Measurements from ENCODE around the gene SLC11A1. TPM values are rescaled to one million over a fixed set of nuclear protein-coding genes. Genes with fewer than 3 reads are reported as not detected.

The SLC11A1 gene
- total RNA-seq, 1 donor from 2014 or later, result 302 TPM

DNA sequence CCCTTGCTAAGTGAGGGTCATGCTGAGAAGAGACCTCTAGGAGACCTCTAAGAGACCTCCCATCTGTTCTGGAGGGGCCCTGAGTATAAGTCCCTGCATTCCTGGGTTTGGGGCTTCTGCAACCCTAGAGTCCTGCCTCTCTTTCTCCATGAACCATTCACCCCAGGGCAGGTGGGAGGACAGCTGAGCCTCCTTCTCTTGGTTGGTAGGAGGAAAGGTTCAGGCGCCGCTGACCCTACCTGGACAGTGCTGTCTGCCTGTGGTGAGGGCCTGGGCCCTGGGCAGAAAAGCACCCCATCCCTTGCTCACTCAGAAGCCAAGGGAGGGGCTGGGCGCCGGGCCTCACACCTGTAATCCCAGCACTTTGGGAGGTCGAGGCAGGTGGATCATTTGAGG is 36.2 kb downstream of the SLC11A1 start:
- ATAC-seq (no peak), DNase-seq (no peak)
- H3K27me3 ChIP-seq, result no peaks in the 10 kb centered on the region
- no peak overlapping the region for H3K27ac ChIP-seq
- no peaks in the 10 kb centered on the region for H3K36me3 ChIP-seq
- intact Hi-C loops (cut with DNase I), result no loop called here
- no peaks in the 10 kb centered on the region for H3K4me1 ChIP-seq
- TF ChIP-seq, protein P1, sequence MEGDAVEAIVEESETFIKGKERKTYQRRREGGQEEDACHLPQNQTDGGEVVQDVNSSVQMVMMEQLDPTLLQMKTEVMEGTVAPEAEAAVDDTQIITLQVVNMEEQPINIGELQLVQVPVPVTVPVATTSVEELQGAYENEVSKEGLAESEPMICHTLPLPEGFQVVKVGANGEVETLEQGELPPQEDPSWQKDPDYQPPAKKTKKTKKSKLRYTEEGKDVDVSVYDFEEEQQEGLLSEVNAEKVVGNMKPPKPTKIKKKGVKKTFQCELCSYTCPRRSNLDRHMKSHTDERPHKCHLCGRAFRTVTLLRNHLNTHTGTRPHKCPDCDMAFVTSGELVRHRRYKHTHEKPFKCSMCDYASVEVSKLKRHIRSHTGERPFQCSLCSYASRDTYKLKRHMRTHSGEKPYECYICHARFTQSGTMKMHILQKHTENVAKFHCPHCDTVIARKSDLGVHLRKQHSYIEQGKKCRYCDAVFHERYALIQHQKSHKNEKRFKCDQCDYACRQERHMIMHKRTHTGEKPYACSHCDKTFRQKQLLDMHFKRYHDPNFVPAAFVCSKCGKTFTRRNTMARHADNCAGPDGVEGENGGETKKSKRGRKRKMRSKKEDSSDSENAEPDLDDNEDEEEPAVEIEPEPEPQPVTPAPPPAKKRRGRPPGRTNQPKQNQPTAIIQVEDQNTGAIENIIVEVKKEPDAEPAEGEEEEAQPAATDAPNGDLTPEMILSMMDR (IDR thresholded peaks at IDR 0.05), result no peak
- no peaks in the 10 kb centered on the region for H3K9me3 ChIP-seq
- no peak overlapping the region for H3K4me3 ChIP-seq

DNA sequence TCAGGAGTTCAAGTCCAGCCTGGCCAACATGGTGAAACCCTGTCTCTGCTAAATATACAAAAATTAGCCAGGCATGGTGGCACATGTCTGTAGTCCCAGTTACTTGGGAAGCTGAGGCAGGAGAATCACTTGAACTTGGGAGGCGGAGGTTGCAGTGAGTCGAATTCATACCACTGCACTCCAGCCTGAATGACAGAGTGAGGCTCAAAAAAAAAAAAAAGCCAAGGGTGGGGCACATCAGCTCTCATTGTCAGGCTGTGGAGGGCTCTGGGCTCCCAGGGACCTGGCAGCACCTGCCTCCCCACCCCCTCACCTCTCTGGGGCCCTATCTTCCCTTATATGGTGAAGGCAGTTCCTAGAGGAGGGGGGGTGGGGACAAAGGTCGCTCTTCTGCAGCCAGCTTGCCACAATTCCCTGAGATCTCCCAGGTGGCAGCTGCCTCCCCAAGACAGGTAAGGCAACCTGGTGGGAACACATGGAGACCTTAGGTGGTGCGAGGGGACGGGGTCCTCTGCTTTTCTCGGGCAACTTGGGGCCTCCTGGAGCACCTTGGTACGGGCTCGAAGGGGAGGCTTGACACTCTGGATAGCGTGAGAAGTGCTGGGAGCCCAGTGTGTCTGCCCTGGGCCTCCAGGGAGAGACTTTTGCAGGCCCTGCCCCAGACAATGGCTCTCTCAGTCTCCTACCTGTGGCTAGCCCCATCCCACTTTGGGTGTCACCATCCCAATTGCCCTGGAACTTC is 36.8 kb downstream of the SLC11A1 start, which contains the start of gene VIL1:
TSS of gene VIL1 (plus strand) at position 407 of the 742 bp plus-strand sequence. CDS start 4,656 bp downstream, outside the sequence.
- peak; percentile 10 for ATAC-seq
- Histone ChIP-seq H3K27me3 (no peaks in the 10 kb centered on the region), H3K9me3 (no peaks in the 10 kb centered on the region), H3K4me3 (no peak within 1 kb of the TSS), H3K27ac (no peak within 1 kb of the TSS), H3K4me1 (no peaks in the 10 kb centered on the region), H3K36me3 (no peaks in the 10 kb centered on the region)
- TF ChIP-seq, protein P1 (IDR thresholded peaks at IDR 0.05), result no peak
- no peak for DNase-seq
- intact Hi-C loops (cut with DNase I), result no loop called here

DNA sequence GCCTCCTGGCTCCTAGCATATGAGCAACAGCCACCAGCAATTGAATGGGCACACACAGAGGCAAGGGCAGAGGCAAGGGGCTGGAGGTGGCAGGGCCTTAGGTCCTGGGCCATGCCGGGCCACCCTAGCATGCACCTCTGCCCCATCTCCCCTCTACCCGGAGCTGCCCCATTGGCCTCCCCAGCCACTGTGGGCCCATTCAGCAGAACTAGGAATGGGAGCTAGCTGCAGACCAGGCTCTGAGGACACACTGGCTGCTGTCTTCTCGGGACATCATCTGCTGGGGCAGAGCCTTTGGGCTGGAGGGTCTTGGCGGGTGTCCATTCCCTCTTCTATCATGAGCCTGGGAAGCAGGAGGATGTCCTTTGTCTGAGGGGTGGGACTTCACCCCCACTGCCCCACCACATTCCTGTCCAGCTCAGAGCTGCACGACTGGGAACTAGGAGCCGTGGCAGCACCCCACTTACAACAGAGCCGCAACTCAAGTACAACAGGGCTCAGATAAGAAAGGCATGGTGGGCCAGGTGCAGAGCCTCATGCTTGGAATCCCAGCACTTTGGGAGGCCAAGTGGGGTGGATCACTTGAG is 37.6 kb downstream of the SLC11A1 start:
- ATAC-seq (peak; percentile 17), DNase-seq (no peak)
- no peak overlapping the region for H3K4me3 ChIP-seq
- H3K4me1 ChIP-seq, result no peaks in the 10 kb centered on the region
- H3K27ac ChIP-seq, result no peak overlapping the region
- intact Hi-C loops (cut with DNase I), result no loop called here
- TF ChIP-seq, protein P1 (IDR thresholded peaks at IDR 0.05), result no peak
- H3K9me3 ChIP-seq, result no peaks in the 10 kb centered on the region
- no peaks in the 10 kb centered on the region for H3K27me3 ChIP-seq
- no peaks in the 10 kb centered on the region for H3K36me3 ChIP-seq

DNA sequence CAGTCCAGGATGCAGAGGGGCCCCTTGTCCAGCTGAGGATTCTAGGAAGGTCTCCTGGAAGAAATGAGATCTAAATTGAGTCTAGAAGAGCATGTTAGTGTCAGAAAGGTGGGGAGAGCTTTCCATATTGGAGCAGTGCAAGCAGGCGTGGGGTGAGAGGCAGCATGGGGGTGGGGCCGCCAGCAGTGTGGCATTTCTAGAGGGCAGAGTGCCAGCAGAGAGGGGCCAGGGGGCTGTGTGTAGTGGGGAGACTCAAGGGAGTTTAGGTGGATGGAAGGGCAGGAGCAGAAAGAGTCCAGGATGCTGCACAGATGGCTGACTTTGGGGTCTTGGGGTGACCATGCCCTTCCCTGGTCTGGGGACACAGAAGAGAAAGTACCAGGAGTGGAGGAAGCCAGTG is 39.0 kb downstream of the SLC11A1 start:
- TF ChIP-seq, protein P1 (IDR thresholded peaks at IDR 0.05), result no peak
- Histone ChIP-seq H3K27me3 (no peaks in the 10 kb centered on the region), H3K36me3 (no peaks in the 10 kb centered on the region), H3K9me3 (no peaks in the 10 kb centered on the region), H3K4me3 (no peak overlapping the region), H3K4me1 (no peaks in the 10 kb centered on the region), H3K27ac (no peak overlapping the region)
- intact Hi-C loops (cut with DNase I), result no loop called here
- no peak for ATAC-seq
- DNase-seq, result no peak

DNA sequence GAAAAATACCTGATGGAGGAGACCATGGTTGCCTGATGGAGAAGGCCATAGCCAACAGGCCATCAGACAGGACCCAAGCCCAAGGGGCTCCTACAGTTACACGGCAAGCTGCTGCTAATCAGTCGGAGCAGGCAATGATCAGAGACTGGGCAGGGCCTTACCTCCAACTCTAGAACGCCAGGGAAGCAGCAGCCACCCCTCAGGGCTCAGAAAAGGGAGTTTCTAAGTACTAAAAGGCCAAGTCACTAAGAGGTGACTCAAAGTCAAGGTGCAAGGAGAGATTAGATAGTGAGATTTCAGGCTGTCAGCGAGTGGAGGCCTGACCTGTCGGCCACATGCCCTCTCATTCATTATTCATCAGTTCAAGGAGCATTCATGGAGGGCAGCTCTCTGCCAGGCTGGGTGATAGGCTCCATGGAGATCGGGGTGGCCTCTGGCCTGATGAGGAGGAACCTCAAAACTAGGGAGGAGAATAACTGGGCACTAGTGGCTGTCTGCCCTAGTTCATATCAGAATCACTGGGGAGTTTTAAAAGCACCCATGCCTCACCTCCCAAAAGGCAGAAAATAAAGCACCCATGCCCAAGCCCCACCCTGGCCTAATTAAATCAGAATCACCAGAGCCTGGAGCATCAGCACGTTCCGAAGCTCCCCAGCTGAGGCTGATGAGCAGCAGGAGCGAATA is 40.5 kb downstream of the SLC11A1 start:
- Histone ChIP-seq H3K9me3 (no peaks in the 10 kb centered on the region), H3K27me3 (no peaks in the 10 kb centered on the region), H3K36me3 (no peaks in the 10 kb centered on the region), H3K4me1 (no peaks in the 10 kb centered on the region), H3K27ac (no peak overlapping the region), H3K4me3 (no peak overlapping the region)
- TF ChIP-seq, protein P1 (IDR thresholded peaks at IDR 0.05), result no peak
- ATAC-seq, result no peak
- intact Hi-C loops (cut with DNase I), result no loop called here
- DNase-seq, result no peak
